CD4-positive, alpha-beta T cell treated with Interleukin-21 for 1 hour (primary cell): ENCODE measurements around the gene CASKIN2.

Experiments used
- DNase-seq: peaks from one replicate; pipeline ENCODE4 v3.0.0-alpha.2; 2020

Gene CASKIN2

DNA sequence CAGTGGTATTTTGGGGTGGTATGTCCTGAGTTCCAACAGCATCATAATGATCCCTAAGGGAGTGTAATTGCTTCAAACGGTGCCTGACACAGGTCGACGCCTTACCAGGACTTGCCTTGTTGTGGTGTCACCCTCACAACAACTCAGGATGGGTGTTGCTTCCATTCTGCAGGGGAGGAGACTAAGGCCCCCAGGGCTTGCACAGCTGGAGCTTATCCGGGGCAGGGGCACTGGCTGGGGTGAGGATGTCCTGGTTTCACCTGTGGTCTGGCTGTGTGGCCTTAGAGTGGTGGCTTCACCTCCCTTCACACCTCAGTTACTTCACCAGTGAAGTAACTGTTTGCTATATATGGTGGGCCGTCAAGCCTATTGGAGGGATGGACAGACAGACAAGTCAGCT, 33.5 kb upstream of the CASKIN2 start:
- DNase-seq, result no peak

- DNase-seq, result no peak
Measured at GRCh38 chr17:75547091-75547490, 31.8 kb upstream of the CASKIN2 start.

DNA sequence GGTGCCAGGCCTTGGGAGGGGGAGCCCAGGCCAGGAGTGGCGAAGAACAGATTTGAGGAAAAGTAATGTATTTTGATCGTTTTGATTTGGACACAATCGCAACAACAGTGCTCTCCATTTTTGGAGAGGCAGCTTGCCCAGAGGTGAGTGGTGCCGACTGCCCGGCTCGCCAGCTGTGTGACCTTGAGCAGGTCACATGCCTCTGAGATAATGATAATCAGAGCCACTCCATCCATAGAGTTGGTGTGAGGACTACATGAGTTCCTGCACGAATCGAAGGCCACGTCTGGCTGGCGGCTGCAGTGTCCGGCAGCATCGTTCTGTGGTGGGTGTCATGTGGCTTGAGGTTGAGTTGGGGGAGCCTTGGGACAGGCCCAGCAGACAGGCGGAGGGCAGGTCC, 30.8 kb upstream of the CASKIN2 start:
- no peak for DNase-seq

DNA sequence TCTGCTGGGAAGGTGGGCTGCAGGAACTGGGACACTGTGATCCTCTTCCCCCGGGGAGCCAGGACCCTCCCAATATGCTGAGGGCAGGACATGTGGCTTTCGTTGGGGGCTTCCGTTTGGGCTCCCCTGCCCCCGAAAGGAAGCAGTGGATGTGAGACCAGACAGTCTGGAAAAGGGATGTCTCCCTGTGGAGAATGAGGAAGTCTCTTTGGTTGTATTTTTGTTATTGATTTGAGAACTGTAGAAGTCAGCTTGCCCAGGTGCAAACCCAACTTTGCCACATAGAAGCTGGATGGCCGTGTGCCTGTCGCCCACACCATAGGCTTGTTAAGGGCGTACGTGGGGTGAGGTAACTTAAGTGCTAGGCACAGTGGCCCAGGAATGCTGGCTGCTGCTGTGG, 28.9 kb upstream of the CASKIN2 start:
- no peak for DNase-seq

DNA sequence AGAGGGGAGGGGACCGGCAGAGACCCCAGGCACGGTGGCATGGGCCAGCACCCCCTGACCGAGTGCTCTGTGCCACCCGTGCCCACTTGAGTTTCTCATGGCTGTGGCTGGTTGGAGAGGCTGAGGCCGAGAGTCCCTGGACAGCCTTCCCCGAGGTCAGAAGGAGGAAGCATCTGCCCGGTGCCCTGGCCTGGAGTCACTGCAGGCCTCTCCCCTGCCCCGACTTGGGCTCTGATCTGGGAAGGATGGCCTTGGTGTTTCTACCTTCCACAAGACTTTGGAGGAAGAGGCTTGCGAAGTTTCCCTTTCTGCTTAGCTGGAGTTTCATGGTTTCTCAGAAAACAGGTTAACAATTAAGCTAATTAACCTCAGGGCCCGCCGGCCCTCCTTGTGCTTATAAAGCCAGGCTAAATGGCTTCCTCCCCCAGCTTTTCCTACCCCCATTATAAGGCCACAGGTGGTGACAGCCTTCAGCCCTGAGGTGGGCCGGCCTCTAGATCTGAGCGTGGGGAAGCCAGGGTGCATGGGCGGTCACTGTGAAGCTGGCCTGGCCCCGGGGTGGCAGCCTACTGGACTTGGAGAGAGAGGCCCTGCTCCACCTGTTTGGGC, 27.5 kb upstream of the CASKIN2 start:
- DNase-seq, result no peak

GRCh38 chr17:75542229-75542628, 26.9 kb upstream of the CASKIN2 start:
- DNase-seq, result no peak

DNA sequence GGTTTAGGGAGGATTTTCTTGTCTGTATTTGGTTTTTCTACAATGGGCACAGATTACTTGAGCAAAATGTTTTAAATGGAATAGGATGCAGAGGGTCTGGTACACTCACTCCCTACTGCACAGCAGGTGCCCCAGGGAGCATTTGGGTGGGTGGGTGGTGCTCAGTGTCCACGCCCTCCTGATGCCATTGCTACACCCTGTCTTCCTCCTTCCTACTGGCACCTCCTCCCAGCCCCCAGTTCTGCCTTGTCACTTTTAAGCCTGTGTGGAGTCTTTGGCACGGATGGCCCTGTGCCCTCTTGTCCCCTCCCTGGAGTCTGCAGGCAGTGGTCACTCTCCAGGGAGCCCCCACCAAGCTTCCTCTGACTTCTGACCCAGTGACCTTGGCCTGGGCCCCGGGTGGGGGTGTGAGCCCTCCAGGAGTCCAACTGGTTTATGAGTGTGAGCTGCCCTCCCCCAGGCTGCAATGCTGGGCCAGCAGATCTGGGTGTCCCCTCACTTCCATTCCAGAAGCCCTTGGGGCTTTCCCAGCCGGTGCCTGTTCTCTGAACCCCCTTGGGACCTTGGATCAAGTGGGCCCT, 25.7 kb upstream of the CASKIN2 start:
- DNase-seq, result no peak

DNA sequence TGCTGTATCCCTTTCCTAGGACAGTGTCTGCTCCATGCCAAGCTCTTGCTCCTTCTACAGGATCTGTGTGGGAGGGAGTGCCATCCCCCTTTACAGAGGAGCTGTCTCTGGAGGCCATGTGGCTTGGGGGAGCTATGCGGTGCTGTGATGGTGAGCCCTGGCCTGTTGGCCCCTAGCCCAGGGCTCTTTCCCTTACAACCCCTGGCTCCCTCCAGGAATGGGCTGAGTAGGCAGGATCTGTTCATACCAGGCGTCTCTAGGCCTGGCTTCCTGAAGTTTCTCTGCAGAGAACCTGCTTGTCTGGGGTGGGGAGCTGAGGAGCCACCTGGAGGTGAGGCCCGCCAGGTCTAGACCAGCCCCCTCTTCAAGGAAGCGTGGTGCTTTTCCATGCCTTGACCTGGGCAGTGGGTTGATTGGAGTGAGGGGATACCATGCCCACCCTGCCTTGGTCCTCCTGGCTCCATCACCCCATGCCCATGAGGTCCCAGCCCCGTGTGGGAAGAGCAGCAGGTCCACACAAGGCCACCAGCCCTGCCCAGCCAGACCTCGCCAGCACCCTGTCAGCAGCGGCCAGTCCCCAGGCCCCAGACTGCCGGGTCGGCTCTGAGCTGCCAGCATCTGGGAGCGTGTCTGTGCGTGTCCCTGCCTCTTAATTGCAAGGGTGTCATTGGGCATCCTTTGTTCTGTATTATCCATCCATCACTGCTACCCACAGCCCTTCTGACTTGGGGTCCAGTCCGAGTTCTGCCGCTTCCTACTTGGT, 24.8 kb upstream of the CASKIN2 start:
- no peak for DNase-seq

DNA sequence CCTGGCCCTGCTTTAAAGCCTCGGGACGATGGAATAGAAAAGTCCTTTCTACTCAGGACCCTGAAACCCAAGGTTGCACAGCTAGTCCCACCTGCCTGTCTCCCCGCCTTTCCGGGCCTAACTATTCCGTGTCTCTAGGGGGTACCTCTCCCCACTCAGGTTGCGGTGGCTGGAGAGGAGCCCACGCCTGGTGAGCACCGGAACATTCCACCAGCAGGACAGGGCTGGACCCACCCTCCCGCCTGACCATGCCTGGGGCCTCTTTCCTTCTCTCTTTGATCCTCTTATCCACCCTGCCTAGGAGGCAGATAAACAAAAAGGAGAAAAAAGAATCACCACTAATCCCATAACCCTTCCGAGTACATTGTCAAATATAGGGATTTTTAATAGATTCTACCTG, 21.0 kb upstream of the CASKIN2 start:
- DNase-seq, result no peak

DNA sequence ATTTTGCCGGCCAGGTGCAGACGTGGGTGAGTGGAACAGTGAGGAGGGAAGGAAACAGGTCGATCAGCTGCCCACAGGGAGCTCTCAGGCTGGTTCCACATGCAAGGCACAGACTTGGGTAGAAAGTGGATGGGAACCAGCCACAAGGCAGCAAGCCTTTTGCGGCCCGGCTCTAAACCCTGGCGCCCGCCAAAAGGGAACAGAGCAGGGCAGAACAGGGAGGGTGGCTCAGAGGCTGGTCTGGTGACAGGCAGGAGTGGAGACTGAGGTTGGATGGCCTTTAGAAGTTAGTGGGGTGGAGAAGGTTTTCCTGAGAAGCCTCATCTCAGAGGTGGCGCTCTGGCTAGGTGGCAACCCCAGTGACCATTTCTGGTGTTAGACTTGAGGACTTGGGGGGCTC, 20.5 kb upstream of the CASKIN2 start:
- DNase-seq, result no peak

DNA sequence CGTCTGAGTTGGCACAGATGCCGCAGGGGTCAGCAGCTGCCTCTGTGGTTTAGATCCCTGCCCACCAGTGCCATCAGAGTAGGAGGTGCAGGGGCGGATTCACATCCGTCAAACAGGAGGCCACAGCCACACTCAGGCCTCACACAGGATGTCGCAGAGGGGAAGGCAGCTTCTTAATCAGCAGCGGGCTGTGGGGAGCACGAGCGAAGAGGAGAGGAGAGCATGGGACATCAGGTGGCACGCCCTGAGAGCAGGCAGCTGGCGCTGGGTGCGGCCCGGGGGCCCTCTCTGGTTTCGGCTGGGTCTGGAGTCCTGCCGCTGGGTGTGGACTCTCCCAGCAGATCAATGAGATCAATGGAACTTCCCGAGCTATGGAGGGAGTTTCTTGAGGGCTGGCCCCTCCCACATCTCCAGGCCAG, 19.8 kb upstream of the CASKIN2 start:
- peak; percentile 73 for DNase-seq

- DNase-seq, result no peak
Measured at GRCh38 chr17:75531721-75532072, 16.4 kb upstream of the CASKIN2 start.

GRCh38 chr17:75530837-75531720, 15.7 kb upstream of the CASKIN2 start:
- no peak for DNase-seq

DNA sequence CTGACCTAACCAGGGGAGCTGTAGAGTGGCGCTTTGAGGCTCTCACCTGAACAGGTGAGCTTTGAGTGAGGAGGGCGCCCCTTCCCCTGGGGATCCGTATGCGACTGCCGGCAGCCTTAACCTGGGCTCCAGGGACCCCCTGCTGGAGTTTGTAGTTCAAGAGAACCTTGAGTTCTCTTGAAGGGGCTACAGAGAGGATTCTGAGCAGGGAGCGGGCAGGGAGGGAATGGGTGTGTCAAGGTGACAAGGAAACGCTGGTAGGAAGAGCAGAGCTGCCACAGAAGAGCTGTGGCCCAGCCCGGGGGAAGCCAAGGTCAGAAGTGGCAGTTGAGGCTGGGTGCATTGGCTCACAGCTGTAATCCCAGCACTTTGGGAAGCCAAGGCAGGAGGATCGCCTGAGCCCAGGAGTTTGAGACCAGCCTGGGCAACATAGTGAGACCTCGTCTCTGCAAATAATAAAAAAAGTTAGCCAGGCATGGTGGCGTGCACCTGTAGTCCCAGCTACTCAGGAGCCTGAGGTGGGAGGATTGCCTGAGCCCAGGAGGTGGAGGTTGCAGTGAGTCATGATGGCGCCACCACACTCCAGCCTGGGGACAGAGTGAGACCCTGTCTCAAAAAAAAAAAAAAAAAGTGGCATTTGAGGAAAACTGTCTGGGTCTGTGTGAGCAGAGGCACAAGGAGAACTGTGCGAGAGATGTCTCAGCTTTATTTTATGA, 11.4 kb upstream of the CASKIN2 start:
- no peak for DNase-seq

- no peak for DNase-seq
Measured at GRCh38 chr17:75525806-75526554, 10.6 kb upstream of the CASKIN2 start.

GRCh38 chr17:75524970-75525805, 9.9 kb upstream of the CASKIN2 start, which contains the start of gene LLGL2:
Gene LLGL2, plus strand, starts transcription at chr17:75525697. Its CDS starts 17,730 bp downstream, at chr17:75543427.
- peak; percentile 90 for DNase-seq

GRCh38 chr17:75524269-75524969, 9.1 kb upstream of the CASKIN2 start:
- no peak for DNase-seq

DNA sequence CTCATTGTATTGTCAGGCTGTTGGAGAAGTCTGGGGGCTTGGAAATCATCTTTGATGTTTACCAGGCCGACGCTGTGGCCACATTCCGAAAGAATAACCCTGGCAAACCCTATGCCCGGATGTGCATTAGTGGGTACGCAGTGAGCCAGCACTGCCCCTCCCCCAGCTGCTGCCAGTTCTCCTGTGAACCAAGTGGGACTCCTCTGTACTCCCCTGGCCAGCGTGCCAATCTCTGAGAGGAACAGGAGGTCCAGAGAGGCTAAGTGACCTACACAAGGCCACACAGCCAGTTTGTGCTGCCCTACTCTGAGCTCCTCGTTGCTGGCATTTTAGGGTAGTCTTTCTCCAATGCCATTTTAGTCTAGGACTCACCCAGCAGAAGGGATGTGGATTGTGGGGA, 8.3 kb upstream of the CASKIN2 start:
- no peak for DNase-seq

- no peak for DNase-seq
Measured at GRCh38 chr17:75521951-75522727, 6.8 kb upstream of the CASKIN2 start.
